ENCODE data around the gene SLC25A6. TPM values are rescaled to one million over a fixed set of nuclear protein-coding genes. Genes with fewer than 3 reads are reported as not detected.

Gene SLC25A6
- total and polyA plus RNA-seq, 2 of the 13 experiments (the other 11 are each of a cell fraction or from before 2014, with no cell fraction given): 138 to 581 TPM

- CTCF ChIA-PET (ENCODE audit: low intra/inter-chr PET ratio, low total read pairs): no interaction called here
- no TSS peak for BruUV-seq (replicated peaks)
- H3K36me3 ChIP-seq (replicated peaks in 1 of 2; ENCODE audit: control insufficient read depth in 1 of 2, insufficient read depth in 2 of 2, low read length in 2 of 2): peaks cover 2 to 4% of the 10 kb centered on the region in 2 experiments; a peak in 2 of 5 replicates
- no peak overlapping the region for H3K4me2 ChIP-seq (ENCODE audit: low read depth, low read length)
- POLR2A ChIA-PET: no interaction called here
- in situ Hi-C loops (cut with HindIII; ENCODE audit: extremely low pct_ligation_motif_present, low pct_unique_long_range_greater_than_20kb) (no loop called here), intact Hi-C loops (cut with micrococcal nuclease; ENCODE audit: unreplicated experiment) (no loop called here)
- no peak overlapping the region for H3K9ac ChIP-seq (ENCODE audit: insufficient read depth, low read depth, low read length)
- WGBS (ENCODE audit: low lambda C conversion rate): 71% methylated on average over 2 of the region's 2 CpGs
- H3K4me3 ChIP-seq (replicated peaks in 1 of 3; ENCODE audit: insufficient read depth in 1 of 3, low read depth in 2 of 3, low read length in 3 of 3): no peak overlapping the region
- H2AFZ ChIP-seq (ENCODE audit: low read length): no peak overlapping the region
- TF ChIP-seq HNF4G (IDR thresholded peaks at IDR 0.05; ENCODE audit: borderline replicate concordance, low read depth, low read length) (no peak), HNF4G (CRISPR knock-in tag; IDR thresholded peaks at IDR 0.05; ENCODE audit: borderline replicate concordance, low read depth) (no peak), ZNF513 (CRISPR knock-in tag; conservative IDR thresholded peaks at IDR 0.05) (no peak), ZBTB21 (CRISPR knock-in tag; IDR thresholded peaks at IDR 0.05) (no peak), ZBTB49 (CRISPR knock-in tag; IDR thresholded peaks at IDR 0.05; ENCODE audit: borderline replicate concordance) (no peak), ZFY (CRISPR knock-in tag; IDR thresholded peaks at IDR 0.05) (no peak), POLR2G (IDR thresholded peaks at IDR 0.05; ENCODE audit: low read depth, low read length) (peak; percentile 48; the same call in 1 of the 2 replicates), ZNF687 (CRISPR knock-in tag; IDR thresholded peaks at IDR 0.05) (no peak)
- peaks cover 16% of the 10 kb centered on the region; the same call in 1 of the 2 replicates for H3K9me3 ChIP-seq (ENCODE audit: low read length)
- no peaks in the 10 kb centered on the region for H3K79me2 ChIP-seq (ENCODE audit: insufficient read depth, low read length)
- H3K27me3 ChIP-seq (ENCODE audit: control insufficient read depth in 1 of 2, insufficient read depth in 2 of 2, low read length in 2 of 2): no peaks in the 10 kb centered on the region
- H3K27ac ChIP-seq (ENCODE audit: extremely low read length, insufficient read depth, low read length): no peak overlapping the region
- peaks cover 12% of the 10 kb centered on the region for H3K4me1 ChIP-seq (ENCODE audit: insufficient read depth, low read length)
- ATAC-seq (no peak), FAIRE-seq (no peak), DNase-seq (ENCODE audit: low spot score) (no peak)
- no peaks in the 10 kb centered on the region for H4K20me1 ChIP-seq (ENCODE audit: insufficient read depth, low read length)
These were observed 31.3 kb upstream of the SLC25A6 start for GRCh38 chrX:1423215-1423614.
